T47D (cell line): ENCODE data around the gene SELENBP1.
"Not testable (repeated sequence)": the region's sequence is repeated elsewhere in the genome, so short reads cannot be mapped to it uniquely, and the experiment has no call there.

Source experiments
- DNase-seq, 2 experiments: peaks; one replicate each; pipeline versions ENCODE4 v3.0.0 to v3.0.0-alpha.2; 2011 to 2012; ENCODE audit warnings: low read depth in 1 of 2, low spot score in 1 of 2
- JUND ChIP-seq: IDR thresholded peaks from 2 replicates; pipeline ENCODE4 v1.6.1; 2012; ENCODE audit warnings: low read depth
- in situ Hi-C: cut with HindIII; loops from 2 replicates; pipeline ENCODE4 v1.10.0; 2016; ENCODE audit warnings: low sequenced_read_pairs, low pct_unique_long_range_greater_than_20kb

The SELENBP1 gene

GRCh38 chr1:151370211-151370911 is 2.1 kb downstream of the SELENBP1 start:
- in situ Hi-C loops: no loop called here
- no peak for TF ChIP-seq JUND
- DNase-seq: no peak

GRCh38 chr1:151369621-151370048 is 2.9 kb downstream of the SELENBP1 start:
- in situ Hi-C loops: no loop called here
- TF ChIP-seq JUND: no peak
- no peak for DNase-seq

GRCh38 chr1:151369302-151369610 is 3.2 kb downstream of the SELENBP1 start:
- in situ Hi-C loops: no loop called here
- no peak for DNase-seq
- TF ChIP-seq JUND: no peak

- in situ Hi-C loops: no loop called here
- DNase-seq: no peak
- TF ChIP-seq JUND: no peak
Measured at GRCh38 chr1:151368393-151369301, 3.9 kb downstream of the SELENBP1 start.

- in situ Hi-C loops: no loop called here
- DNase-seq: no peak
Measured at GRCh38 chr1:151367658-151368392, 4.7 kb downstream of the SELENBP1 start.

GRCh38 chr1:151364996-151365395 is 7.5 kb downstream of the SELENBP1 start:
- no peak for DNase-seq
- in situ Hi-C loops: no loop called here
- no peak for TF ChIP-seq JUND

More at GRCh38 chr1:151367658-151368392, 4.7 kb downstream of the SELENBP1 start:
- TF ChIP-seq JUND: no peak

- no peak for TF ChIP-seq JUND
- in situ Hi-C loops: no loop called here
- DNase-seq: no peak
Measured at GRCh38 chr1:151362308-151363155, 10.0 kb downstream of the SELENBP1 start.

- TF ChIP-seq JUND: no peak
Measured at GRCh38 chr1:151361883-151362282, 10.6 kb downstream of the SELENBP1 start.

GRCh38 chr1:151356696-151357095 is 15.8 kb downstream of the SELENBP1 start:
- no peak for TF ChIP-seq JUND
- DNase-seq: no peak
- in situ Hi-C loops: no loop called here

More at GRCh38 chr1:151361883-151362282, 10.6 kb downstream of the SELENBP1 start:
- in situ Hi-C loops: no loop called here
- no peak for DNase-seq

- no peak for TF ChIP-seq JUND
- in situ Hi-C loops: no loop called here
- DNase-seq: peak in 1 of 2 experiments; percentile 73
Measured at GRCh38 chr1:151352021-151352718, 20.3 kb downstream of the SELENBP1 start.

GRCh38 chr1:151350323-151350722 is 22.2 kb downstream of the SELENBP1 start:
- in situ Hi-C loops: not testable (repeated sequence)

More at GRCh38 chr1:151350323-151350722, 22.2 kb downstream of the SELENBP1 start:
- DNase-seq: peak in 1 of 2 experiments; percentile 64
